GM10248 (cell line): ENCODE results near the gene DLG4.

ENCODE experiments used
- CTCF ChIA-PET: fragments of 300-600 bp; sonication (Branson Sonifier 250); formaldehyde crosslinking; extraction: SDS; loops from one replicate; lab custom pipeline; 2021; ENCODE audit warnings: antibody characterized with exemption; lab: Yijun Ruan, JAX
- POLR2A ChIA-PET: fragments of 350-650 bp; sonication (Branson Sonifier 250); formaldehyde crosslinking; extraction: SDS; loops from one replicate; lab custom pipeline; 2020; ENCODE audit warnings: antibody characterized with exemption; lab: Yijun Ruan, JAX
- DNase-seq: peaks from one replicate; pipeline ENCODE4 v3.0.0; 2012; ENCODE audit errors: extremely low spot score
- TF ChIP-seq, protein P1 (sequence below): IDR thresholded peaks from 2 replicates; pipeline ENCODE4 v1.5.1; 2012; ENCODE audit warnings: mild to moderate bottlenecking, low read depth; ENCODE audit errors: extremely low read depth, missing control alignments, control extremely low read depth

The DLG4 gene

GRCh38 chr17:7179317-7180254 lies 40.0 kb downstream of the DLG4 start, which contains the start of gene ASGR1:
TSS of gene ASGR1 (minus strand) at chr17:7179370. CDS start at chr17:7178563, 807 bp downstream.
- DNase-seq: no peak
- TF ChIP-seq, protein P1, sequence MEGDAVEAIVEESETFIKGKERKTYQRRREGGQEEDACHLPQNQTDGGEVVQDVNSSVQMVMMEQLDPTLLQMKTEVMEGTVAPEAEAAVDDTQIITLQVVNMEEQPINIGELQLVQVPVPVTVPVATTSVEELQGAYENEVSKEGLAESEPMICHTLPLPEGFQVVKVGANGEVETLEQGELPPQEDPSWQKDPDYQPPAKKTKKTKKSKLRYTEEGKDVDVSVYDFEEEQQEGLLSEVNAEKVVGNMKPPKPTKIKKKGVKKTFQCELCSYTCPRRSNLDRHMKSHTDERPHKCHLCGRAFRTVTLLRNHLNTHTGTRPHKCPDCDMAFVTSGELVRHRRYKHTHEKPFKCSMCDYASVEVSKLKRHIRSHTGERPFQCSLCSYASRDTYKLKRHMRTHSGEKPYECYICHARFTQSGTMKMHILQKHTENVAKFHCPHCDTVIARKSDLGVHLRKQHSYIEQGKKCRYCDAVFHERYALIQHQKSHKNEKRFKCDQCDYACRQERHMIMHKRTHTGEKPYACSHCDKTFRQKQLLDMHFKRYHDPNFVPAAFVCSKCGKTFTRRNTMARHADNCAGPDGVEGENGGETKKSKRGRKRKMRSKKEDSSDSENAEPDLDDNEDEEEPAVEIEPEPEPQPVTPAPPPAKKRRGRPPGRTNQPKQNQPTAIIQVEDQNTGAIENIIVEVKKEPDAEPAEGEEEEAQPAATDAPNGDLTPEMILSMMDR: no peak
- ChIA-PET CTCF (interaction anchor here (1.2 to 3.7 kb wide), 3 partner anchors 11 to 128 kb away, joined by 3 to 26 read pairs (median 4); no protein-coding TSS in a partner anchor), POLR2A (no interaction called here)

DNA sequence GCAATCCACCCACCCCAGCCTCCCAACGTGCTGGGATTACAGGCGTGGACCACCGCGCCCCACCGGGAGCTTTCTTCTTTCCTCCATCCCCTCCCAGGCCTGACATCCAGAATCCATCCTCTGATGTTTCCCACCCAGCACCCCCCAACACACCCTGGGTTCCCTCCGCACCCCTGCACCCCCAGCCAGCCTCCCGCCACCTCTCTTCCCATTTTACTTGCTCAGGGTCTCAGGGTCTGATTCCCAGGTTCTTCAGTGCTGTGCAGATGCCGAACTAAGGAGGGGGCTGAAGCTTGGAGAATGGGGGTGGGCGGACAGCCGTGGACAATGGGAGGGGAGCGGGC lies 40.7 kb downstream of the DLG4 start:
- no peak for DNase-seq
- ChIA-PET CTCF (interaction anchor here (1.2 to 3.7 kb wide), 6 partner anchors 10 to 132 kb away, joined by 3 to 38 read pairs (median 18); no protein-coding TSS in a partner anchor), POLR2A (no interaction called here)
- TF ChIP-seq, protein P1: no peak

DNA sequence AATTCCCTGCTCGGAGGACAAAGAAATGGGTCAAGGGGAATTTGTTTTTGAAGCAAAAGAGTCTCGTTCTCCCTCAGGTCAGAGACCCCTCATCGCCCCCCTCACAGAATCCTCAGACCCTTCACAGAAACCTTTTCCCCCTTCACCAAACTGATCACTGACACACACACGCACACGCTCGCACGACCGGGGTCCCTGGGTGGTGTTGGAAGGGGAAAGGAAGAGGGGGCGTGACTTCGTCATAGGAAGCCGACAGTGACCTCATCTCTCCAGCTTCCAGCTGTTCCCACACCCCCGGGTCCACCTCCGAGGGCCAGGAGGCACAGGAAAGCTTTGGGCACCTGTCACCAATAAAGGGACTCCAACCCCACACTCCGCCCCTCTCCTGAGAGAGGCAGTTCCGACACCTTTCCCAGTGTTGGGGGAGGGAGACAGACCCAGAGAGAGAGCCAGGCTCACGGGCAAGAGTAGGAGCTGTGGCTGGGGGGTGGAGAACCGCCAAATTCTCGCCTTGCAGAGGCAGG lies 41.6 kb downstream of the DLG4 start:
- TF ChIP-seq, protein P1: no peak
- POLR2A ChIA-PET: no interaction called here
- DNase-seq: no peak
- CTCF ChIA-PET: interaction anchor here (0.8 to 3.7 kb wide), 26 partner anchors 8 to 705 kb away, joined by 3 to 38 read pairs (median 6); partner anchors contain the start of genes ASGR2 and SLC16A13

GRCh38 chr17:7177191-7177953 lies 42.3 kb downstream of the DLG4 start:
- peak; percentile 87 for DNase-seq
- POLR2A ChIA-PET: no interaction called here
- TF ChIP-seq, protein P1: peak; percentile 90
- CTCF ChIA-PET: interaction anchor here (0.7 to 3.7 kb wide), 33 partner anchors 8 to 705 kb away, joined by 3 to 38 read pairs (median 5); partner anchors contain the start of genes ASGR2 and SLC16A13

DNA sequence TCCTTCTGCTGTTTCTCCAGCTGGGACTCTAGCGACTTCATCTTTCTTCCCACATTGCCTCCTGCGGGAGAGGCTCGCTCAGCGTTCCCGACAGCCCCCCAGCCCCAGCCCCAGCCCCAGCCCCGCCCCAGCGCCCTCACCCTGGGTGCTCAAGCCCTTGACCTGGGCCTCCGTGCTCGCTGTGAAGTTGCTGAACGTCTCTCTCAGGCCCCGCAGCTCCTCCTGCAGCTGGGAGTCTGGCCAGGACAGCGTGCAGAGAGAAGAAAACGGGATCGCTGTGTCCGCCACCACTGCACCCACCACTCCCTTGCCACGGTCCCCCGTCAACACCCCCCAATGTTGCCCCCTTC lies 42.8 kb downstream of the DLG4 start:
- ChIA-PET CTCF (interaction anchor here (0.7 to 3.7 kb wide), 31 partner anchors 9 to 704 kb away, joined by 3 to 38 read pairs (median 5); partner anchors contain the start of gene ASGR2), POLR2A (no interaction called here)
- TF ChIP-seq, protein P1: no peak
- DNase-seq: peak; percentile 22

GRCh38 chr17:7176107-7176840 lies 43.4 kb downstream of the DLG4 start:
- no peak for DNase-seq
- POLR2A ChIA-PET: no interaction called here
- TF ChIP-seq, protein P1: no peak
- CTCF ChIA-PET: interaction anchor here (0.9 to 3.7 kb wide), 17 partner anchors 9 to 130 kb away, joined by 3 to 38 read pairs (median 6); partner anchors contain the start of gene ASGR2
